HepG2 (cell line): Measurements from ENCODE around the gene EIF5B. TPM values are rescaled to one million over a fixed set of nuclear protein-coding genes. Genes with fewer than 3 reads are reported as not detected.

Source experiments
- BORCS8-MEF2B ChIP-seq: sonication (generic); formaldehyde crosslinking; IDR thresholded peaks from 2 replicates; pipeline ENCODE4 v1.8.0; 2022; ENCODE audit warnings: mild to moderate bottlenecking, missing genetic modification reagents
- FOXO4 ChIP-seq: sonication (generic); formaldehyde crosslinking; conservative IDR thresholded peaks from 2 replicates; pipeline ENCODE4 v1.8.1; 2023; ENCODE audit warnings: missing genetic modification reagents
- GABPA ChIP-seq, 2 experiments: IDR thresholded peaks; 2 replicates each; pipeline ENCODE4 v1.6.1; 2011 to 2016; ENCODE audit warnings: low read depth in 2 of 2, low read length in 1 of 2, missing biosample characterization in 1 of 2, missing genetic modification characterization in 1 of 2
- KDM6A ChIP-seq: IDR thresholded peaks from 2 replicates; pipeline ENCODE4 v1.6.1; 2016; ENCODE audit warnings: low read depth
- ZNF383 ChIP-seq: sonication (generic); formaldehyde crosslinking; IDR thresholded peaks from 2 replicates; pipeline ENCODE4 v1.4.0; 2020; ENCODE audit warnings: missing genetic modification reagents, mild to moderate bottlenecking, borderline replicate concordance
- ZNF512B ChIP-seq: sonication (generic); formaldehyde crosslinking; IDR thresholded peaks from 2 replicates; pipeline ENCODE4 v1.5.1; 2020; ENCODE audit warnings: missing genetic modification reagents, mild to moderate bottlenecking, borderline replicate concordance
- ZNF770 ChIP-seq: sonication (generic); formaldehyde crosslinking; IDR thresholded peaks from 2 replicates; pipeline ENCODE4 v1.5.0; 2020; ENCODE audit warnings: mild to moderate bottlenecking, missing genetic modification reagents
- ZSCAN20 ChIP-seq: sonication (generic); formaldehyde crosslinking; IDR thresholded peaks from 2 replicates; pipeline ENCODE4 v1.4.0; 2020; ENCODE audit warnings: missing genetic modification reagents, mild to moderate bottlenecking, borderline replicate concordance
- polyA plus RNA-seq, 8 experiments: library from polyadenylated mRNA; depleted of rRNA in 3 of 8; stranded (reverse) in 7 of 8; unstranded in 1 of 8; fragments of >200 nt; fragmentation: Illumina TruSeq in 4 of 8; extraction: Trizol in 4 of 8; gene quantifications; 2 replicates each; pipeline versions ENCODE4 v1.2.1 to v1.2.3, GENCODE V29; 2011 to 2016; ENCODE audit warnings: low read depth in 4 of 8, missing spikeins in 1 of 8, mixed read lengths in 1 of 8; ENCODE audit not compliant: insufficient read depth in 1 of 8
- total RNA-seq, 5 experiments: library from RNA; depleted of rRNA; stranded (reverse); fragments of >200 nt; fragmentation: Illumina TruSeq; extraction: Trizol; gene quantifications; 2 replicates each; pipeline ENCODE4 v1.2.3, GENCODE V29; 2016; ENCODE audit warnings: low read depth in 1 of 5
- TF ChIP-seq, protein P1 (sequence below), 2 experiments: sonication (generic) in 1 of 2; formaldehyde crosslinking in 1 of 2; IDR thresholded peaks; 2 replicates each; pipeline versions ENCODE4 v1.6.1 to v1.9.0; 2014 to 2022; ENCODE audit warnings: antibody characterized with exemption in 1 of 2, borderline replicate concordance in 1 of 2, inconsistent platforms in 1 of 2, low read depth in 1 of 2, missing genetic modification reagents in 1 of 2

Gene EIF5B
- total and polyA plus RNA-seq, 2 of the 13 experiments (the other 11 are each of a cell fraction or from before 2014, with no cell fraction given) = 8.8 to 32.1 TPM

- TF ChIP-seq FOXO4 (CRISPR knock-in tag) (0 out of 2 replicates have a peak, but pooled peaks have one; percentile 85), ZNF770 (CRISPR knock-in tag) (no peak; the same call in 1 of the 2 replicates), ZSCAN20 (peak; percentile 68; the same call in 1 of the 2 replicates), GABPA (IDR thresholded peaks at IDR 0.05; ENCODE audit: low read depth, low read length) (peak; percentile 49; the same call in 1 of the 2 replicates), GABPA (CRISPR knock-in tag; IDR thresholded peaks at IDR 0.05; ENCODE audit: low read depth) (peak; percentile 86), ZNF512B (CRISPR knock-in tag) (no peak), ZNF383 (CRISPR knock-in tag) (no peak), KDM6A (no peak), BORCS8-MEF2B (peak; percentile 93; the same call in 1 of the 2 replicates)
- TF ChIP-seq, protein P1, sequence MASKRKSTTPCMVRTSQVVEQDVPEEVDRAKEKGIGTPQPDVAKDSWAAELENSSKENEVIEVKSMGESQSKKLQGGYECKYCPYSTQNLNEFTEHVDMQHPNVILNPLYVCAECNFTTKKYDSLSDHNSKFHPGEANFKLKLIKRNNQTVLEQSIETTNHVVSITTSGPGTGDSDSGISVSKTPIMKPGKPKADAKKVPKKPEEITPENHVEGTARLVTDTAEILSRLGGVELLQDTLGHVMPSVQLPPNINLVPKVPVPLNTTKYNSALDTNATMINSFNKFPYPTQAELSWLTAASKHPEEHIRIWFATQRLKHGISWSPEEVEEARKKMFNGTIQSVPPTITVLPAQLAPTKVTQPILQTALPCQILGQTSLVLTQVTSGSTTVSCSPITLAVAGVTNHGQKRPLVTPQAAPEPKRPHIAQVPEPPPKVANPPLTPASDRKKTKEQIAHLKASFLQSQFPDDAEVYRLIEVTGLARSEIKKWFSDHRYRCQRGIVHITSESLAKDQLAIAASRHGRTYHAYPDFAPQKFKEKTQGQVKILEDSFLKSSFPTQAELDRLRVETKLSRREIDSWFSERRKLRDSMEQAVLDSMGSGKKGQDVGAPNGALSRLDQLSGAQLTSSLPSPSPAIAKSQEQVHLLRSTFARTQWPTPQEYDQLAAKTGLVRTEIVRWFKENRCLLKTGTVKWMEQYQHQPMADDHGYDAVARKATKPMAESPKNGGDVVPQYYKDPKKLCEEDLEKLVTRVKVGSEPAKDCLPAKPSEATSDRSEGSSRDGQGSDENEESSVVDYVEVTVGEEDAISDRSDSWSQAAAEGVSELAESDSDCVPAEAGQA (IDR thresholded peaks at IDR 0.05; ENCODE audit: low read depth) = peak; percentile 74; the same call in 1 of the 2 replicates
- TF ChIP-seq, protein P1 (CRISPR knock-in tag; IDR thresholded peaks at IDR 0.05; ENCODE audit: borderline replicate concordance) = peak; percentile 21; the same call in 1 of the 2 replicates
Observed at GRCh38 chr2:99337113-99338028, at the start of gene EIF5B (continued).
